ENCODE results near the gene TWIST2.

The TWIST2 gene

GRCh38 chr2:238874330-238875050 lies 26.6 kb downstream of the TWIST2 start:
- no peak for DNase-seq

GRCh38 chr2:238875101-238875470 lies 27.2 kb downstream of the TWIST2 start:
- no peak for DNase-seq

GRCh38 chr2:238875471-238876231 lies 27.8 kb downstream of the TWIST2 start:
- DNase-seq: no peak

- no peak for DNase-seq
These were observed 28.3 kb downstream of the TWIST2 start for GRCh38 chr2:238876232-238876630.

- no peak for DNase-seq
These were observed 30.3 kb downstream of the TWIST2 start for GRCh38 chr2:238878051-238878735.

- DNase-seq: no peak
These were observed 31.2 kb downstream of the TWIST2 start for GRCh38 chr2:238879043-238879442.

- DNase-seq: peak in 1 of 2 experiments; percentile 13
These were observed 31.9 kb downstream of the TWIST2 start for GRCh38 chr2:238879621-238880377.

GRCh38 chr2:238881353-238882081 lies 33.6 kb downstream of the TWIST2 start:
- DNase-seq: no peak

- no peak for DNase-seq
These were observed 34.3 kb downstream of the TWIST2 start for GRCh38 chr2:238882082-238882755.

- DNase-seq: no peak
These were observed 35.6 kb downstream of the TWIST2 start for GRCh38 chr2:238883421-238883901.

- DNase-seq: no peak
These were observed 36.4 kb downstream of the TWIST2 start for GRCh38 chr2:238884122-238884811.

- DNase-seq: no peak
These were observed 37.0 kb downstream of the TWIST2 start for GRCh38 chr2:238884812-238885408.

- no peak for DNase-seq
These were observed 38.7 kb downstream of the TWIST2 start for GRCh38 chr2:238886453-238887094.

GRCh38 chr2:238887616-238888015 lies 39.7 kb downstream of the TWIST2 start:
- DNase-seq: no peak

GRCh38 chr2:238888781-238889180 lies 40.9 kb downstream of the TWIST2 start:
- no peak for DNase-seq

- DNase-seq: no peak
These were observed 42.2 kb downstream of the TWIST2 start for GRCh38 chr2:238890131-238890530.

- no peak for DNase-seq
These were observed 43.0 kb downstream of the TWIST2 start for GRCh38 chr2:238890618-238891456.

GRCh38 chr2:238891457-238892203 lies 43.7 kb downstream of the TWIST2 start:
- no peak for DNase-seq

Data from activated CD4-positive, alpha-beta T cell treated with anti-CD3 and anti-CD28 coated beads, Interleukin-2, amount 50 U/mL, for 48 hours (primary cell).